GM21528 (cell line): Measurements from ENCODE around the gene DDX47.
"Not testable (repeated sequence)": the region's sequence is repeated elsewhere in the genome, so short reads cannot be mapped to it uniquely, and the experiment has no call there.

ENCODE experiments used
- ATAC-seq: cut with Tn5 transposase; IDR thresholded peaks from one replicate; pipeline ENCODE4 v1.9.1; 2021; ENCODE audit warnings: mild to moderate bottlenecking, moderate library complexity; ENCODE audit not compliant: unreplicated experiment, low FRiP score

The DDX47 gene

GRCh38 chr12:12868477-12869235 is 55.5 kb downstream of the DDX47 start:
- ATAC-seq, result no peak

GRCh38 chr12:12870465-12870864 is 57.3 kb downstream of the DDX47 start:
- ATAC-seq, result no peak

- no peak for ATAC-seq
Measured at GRCh38 chr12:12871587-12872138, 58.5 kb downstream of the DDX47 start.

- no peak for ATAC-seq
Measured at GRCh38 chr12:12872139-12872933, 59.2 kb downstream of the DDX47 start.

- no peak for ATAC-seq
Measured at GRCh38 chr12:12872934-12873275, 59.8 kb downstream of the DDX47 start.

- no peak for ATAC-seq
Measured at GRCh38 chr12:12874029-12874428, 60.9 kb downstream of the DDX47 start.

GRCh38 chr12:12875301-12875700 is 62.2 kb downstream of the DDX47 start:
- not testable (repeated sequence) for ATAC-seq

- ATAC-seq, result no peak
Measured at GRCh38 chr12:12877153-12877768, 64.1 kb downstream of the DDX47 start.

- ATAC-seq, result no peak
Measured at GRCh38 chr12:12877781-12878455, 64.8 kb downstream of the DDX47 start.
